GM19468 (cell line): Measurements from ENCODE around the gene GTF3C5.
"Not testable (repeated sequence)": the region's sequence is repeated elsewhere in the genome, so short reads cannot be mapped to it uniquely, and the experiment has no call there.

Experiments used
- ATAC-seq: cut with Tn5 transposase; IDR thresholded peaks from one replicate; pipeline ENCODE4 v1.9.1; 2021; ENCODE audit warnings: mild to moderate bottlenecking, moderate library complexity, moderate number of reproducible peaks; ENCODE audit not compliant: unreplicated experiment; ENCODE audit errors: extremely low read depth

Gene GTF3C5

DNA sequence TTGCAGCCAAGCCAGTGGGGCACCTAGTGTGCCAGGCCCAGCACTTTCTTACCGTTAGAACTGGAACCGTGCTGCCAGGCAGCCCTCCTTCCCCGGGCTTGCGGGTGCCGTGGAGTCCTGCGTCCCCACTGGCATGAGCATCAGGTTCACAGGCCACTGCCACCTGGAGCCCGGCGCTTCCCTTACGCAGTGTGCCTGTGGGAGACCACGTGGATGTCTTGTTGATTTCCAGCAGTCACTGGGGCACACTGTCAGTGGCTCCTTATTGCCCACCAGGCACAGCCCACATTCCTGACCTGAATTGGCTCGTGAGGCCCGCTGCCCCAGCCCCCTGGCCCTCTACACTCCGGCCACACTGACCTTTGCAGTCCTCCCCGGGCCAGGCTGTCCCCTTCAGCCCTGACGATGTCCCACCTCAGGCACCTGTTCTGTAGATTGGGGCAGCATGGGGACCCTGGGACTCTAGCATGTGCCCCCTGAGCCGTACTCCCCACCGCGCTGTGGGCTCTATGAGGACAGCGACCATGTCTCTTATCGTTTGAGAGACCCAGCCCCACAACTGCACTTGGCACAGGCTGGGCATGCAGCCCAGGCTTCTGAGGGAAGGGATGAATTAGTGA, 20.6 kb downstream of the GTF3C5 start:
- ATAC-seq = no peak

DNA sequence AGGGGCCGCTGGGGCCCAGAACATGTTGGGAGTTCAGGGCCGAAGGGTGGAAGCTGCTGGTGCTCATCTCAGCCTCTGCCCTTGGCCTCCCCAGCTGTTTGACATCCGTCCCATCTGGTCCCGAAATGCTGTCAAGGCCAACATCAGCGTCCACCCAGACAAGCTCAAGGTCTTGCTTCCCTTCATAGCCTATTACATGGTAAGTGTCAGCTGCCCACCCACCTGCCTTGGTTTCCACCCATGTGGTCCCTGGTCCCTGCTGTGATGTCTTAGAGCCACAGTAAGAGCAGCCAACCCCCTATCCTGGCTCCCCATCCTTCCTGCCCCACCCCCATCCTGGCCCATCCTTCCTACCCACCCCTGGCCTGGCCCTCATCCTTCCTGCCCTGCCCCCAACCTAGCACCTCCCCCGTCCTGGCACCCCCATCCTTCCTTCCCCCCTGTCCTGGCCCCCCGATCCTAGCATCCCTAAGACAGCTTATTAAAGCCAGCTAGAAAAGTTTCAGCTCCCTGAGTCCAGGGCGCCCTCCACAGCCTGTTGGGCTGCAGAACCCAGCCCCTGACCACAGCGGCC, 21.3 kb downstream of the GTF3C5 start:
- ATAC-seq = no peak

DNA sequence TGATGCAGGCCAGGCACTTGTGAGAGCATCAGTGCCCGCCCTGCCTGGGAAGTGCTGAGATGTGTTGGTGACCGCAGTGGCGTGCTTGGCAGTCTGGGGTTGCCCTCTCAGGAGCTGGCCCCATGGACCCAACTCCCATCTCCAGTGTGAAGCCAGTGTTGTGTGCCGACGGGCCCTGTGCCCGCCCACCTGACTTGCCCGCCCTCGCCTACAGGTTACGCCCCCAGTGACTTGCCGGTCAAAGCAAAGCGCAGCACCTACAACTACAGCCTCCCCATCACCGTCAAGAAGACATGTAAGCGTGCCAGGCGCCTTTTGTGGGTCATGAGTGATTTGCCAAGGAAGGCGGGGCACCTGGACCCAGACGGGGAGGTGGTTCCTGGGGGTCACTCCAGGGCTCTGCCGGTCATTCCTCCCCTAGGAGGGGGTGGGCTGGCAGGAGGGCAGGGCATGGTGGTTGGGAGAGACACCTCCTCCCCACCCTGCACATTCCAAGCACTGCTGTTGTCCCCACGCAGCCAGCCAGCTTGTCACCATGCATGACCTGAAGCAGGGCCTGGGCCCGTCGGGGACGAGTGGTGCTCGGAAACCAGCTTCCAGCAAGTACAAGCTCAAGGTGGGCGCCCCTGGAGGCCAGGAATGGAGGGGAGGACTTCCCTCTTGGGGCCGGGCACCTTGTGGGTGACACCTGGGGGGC, 23.5 kb downstream of the GTF3C5 start:
- no peak for ATAC-seq

DNA sequence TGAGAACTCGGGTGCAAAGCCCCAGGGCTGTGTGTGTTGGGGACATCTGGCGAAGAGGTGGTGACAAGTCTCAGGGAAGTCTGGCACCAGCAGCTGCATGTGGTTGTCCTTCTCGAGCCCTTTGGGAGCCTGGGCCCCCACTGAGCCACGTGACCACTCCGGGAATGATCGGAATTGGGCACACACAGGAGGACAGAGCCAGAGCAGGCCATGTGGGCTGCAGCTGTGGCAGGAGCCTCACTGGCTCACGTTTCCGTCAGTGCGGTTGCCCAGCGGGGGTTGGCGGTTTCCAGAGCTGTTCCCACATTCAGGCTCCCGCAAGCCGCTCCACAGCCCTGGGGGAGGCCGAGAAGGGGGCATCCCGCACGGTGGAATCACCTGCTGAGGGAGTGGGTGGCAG, 24.2 kb downstream of the GTF3C5 start:
- no peak for ATAC-seq

DNA sequence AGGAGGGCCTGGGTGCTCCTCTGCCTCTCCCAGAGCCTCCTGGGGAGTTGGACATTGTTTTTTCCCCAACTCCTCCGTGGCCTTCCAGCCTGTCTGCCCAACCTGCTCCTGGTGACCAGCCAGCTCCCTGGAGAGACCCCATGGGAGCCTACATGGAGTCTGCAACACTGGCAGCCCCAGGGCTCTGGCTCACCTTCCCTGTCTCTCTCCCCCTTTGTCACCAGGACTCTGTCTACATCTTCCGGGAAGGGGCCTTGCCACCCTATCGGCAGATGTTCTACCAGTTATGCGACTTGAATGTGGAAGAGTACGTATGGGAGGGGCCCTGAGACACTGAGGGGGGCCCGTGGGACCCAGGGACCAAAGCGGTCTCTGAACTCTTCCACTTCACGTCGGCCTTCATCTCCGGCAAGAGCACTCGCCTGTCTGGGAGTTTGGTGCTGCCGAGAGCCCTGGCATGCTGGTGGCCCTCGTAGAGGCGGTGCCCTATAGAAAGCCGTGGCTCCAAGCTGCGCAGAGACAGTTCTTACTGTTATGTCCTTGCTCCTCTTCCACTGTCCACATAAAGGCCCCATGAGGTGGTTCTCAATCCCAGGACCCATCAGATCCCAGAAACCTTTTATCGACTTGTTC, 25.1 kb downstream of the GTF3C5 start:
- ATAC-seq = no peak

DNA sequence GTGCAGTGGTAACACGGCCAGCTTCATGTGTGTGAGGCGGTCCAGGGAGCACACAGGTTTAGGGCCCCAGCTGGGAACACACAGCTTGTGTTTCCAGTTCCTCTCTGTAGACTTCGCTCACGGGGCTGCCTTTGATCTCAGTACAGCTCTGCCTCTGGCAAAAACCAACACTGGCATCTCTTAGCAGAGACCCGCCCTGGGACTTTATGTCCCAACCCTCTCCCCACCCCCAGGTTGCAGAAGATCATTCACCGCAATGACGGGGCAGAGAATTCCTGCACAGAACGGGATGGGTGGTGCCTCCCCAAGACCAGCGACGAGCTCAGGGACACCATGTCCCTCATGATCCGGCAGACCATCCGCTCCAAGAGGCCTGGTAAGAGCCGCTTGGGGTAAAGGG, 25.7 kb downstream of the GTF3C5 start:
- ATAC-seq = no peak

DNA sequence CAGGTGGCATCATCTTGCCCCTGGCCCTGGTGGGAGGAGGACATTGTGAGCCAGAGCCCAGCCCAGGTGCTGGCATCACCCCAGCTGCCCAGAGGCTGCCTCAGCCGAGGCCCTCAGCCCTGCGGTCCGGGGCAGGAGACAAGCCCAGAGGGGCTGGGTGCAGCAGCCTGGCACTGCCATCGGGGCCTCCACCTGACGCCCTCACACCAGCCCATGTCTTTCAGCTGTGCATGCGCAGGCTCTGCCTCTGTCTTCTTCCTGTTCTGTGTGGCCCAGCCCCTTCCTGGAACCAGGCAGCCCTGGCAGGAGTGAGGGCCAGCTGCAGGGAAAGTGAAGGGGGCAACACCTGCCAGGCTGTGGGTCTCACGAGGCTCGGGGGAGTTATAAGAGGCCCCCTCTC, 26.2 kb downstream of the GTF3C5 start:
- no peak for ATAC-seq

DNA sequence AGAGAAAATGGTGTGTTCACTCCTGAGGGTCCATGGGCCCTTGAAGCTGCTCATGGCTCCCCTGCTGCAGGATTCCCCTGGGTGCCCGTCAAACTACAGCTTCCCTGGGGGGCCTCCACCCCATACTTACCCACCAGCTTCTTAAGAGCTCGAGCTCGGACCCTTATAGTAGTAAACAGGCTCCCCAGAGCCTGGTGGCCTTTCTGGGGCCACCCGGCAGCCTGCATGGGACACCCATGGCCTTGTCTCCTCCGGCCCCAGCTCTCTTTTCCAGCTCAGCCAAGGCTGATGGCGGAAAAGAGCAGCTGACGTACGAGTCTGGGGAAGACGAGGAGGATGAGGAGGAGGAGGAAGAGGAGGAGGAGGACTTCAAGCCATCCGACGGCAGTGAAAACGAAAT, 26.8 kb downstream of the GTF3C5 start:
- no peak for ATAC-seq

DNA sequence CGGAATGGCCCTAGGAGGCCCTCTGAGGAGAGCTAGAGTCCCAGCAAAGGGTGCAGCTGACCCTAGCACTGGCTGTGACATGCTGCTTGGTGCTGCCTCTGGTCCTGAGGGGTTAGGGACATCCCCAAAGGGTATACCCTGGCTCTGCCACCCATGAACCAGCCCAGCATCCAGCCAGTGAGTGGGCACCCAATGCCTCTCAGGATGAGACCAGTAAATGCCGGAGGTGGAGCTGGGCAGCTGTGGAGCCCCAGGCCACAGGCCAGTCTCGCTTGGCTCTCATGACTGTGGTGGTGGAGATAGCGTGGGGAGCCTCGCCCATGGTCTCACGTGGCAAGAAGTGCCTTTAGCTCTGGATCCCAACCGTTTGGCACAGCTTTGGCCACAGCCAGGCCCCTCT, 27.3 kb downstream of the GTF3C5 start:
- ATAC-seq = no peak

DNA sequence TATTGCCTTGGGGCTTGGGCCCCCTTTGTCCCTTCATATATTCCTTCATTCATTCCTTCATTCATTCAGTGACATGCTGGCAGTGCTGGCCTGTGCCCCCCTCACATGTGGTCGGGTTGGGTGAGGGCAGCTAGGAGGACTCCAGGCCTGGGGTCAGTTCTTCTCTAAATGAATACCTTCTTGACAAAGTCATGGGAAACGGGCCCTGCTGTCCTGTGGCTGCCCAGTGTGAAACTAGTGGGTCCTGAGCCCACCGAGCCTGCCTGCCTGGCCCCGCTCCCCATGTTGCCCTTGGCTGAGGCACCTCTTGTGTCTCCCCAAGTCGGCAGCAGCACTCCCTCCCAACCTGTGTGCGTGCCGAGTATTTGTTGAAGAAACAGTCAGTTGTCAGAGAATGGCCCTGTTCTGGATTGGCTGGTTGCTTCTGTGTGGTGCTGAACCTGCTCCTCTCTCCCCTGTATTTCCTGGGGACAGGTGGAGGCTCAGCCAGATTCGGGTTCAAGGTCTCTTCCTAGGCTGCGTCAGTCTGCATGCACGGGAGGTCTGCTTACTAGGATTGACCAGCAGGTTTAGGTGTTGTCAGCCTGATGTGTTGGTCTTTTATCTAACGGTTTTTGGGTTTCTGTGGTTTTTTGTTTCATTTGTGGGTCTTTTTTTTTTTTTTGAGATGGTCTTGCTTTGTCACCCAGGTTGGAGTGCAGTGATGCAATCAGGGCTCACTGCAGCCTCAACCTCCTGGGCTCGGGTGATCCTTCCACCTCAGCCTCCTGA, 27.9 kb downstream of the GTF3C5 start:
- ATAC-seq = no peak

DNA sequence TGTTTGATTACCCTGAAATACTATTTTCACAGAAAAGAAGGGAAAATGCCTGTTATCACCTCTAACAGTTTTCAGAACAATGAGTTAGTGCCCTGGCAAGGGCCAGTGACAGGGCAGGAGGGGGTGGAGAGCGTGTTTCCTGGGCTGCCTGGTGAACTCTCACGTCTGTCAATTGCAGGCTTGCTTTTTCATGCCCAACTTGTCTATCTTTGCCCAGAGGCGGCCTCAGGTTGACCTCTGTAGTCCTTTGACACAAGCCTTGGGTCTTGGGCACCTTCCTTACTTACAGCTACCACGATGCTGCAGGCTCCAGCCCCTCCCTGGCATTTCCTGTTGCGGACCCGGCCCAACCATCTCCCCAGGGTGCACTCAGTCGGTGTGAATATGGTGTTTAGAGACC, 28.8 kb downstream of the GTF3C5 start:
- ATAC-seq = no peak

DNA sequence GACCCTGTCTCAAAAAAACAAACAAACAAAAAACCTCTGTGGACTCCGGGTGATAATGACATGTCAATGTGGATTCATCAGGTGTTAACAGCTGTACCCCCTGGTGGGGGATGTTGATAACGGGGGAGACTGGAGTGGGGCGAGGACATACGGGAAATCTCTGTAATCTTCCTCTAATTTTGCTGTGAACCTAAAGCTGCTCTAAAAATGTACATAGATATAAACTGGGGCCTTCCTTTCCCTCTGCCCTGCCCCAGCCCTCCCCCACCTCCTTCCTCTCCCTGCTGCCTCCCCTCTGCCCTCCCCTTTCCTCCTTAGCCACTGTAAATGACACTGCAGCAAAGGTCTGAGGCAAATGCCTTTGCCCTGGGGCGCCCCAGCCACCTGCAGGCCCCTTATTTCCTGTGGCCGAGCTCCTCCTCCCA, 29.6 kb downstream of the GTF3C5 start:
- no peak for ATAC-seq

DNA sequence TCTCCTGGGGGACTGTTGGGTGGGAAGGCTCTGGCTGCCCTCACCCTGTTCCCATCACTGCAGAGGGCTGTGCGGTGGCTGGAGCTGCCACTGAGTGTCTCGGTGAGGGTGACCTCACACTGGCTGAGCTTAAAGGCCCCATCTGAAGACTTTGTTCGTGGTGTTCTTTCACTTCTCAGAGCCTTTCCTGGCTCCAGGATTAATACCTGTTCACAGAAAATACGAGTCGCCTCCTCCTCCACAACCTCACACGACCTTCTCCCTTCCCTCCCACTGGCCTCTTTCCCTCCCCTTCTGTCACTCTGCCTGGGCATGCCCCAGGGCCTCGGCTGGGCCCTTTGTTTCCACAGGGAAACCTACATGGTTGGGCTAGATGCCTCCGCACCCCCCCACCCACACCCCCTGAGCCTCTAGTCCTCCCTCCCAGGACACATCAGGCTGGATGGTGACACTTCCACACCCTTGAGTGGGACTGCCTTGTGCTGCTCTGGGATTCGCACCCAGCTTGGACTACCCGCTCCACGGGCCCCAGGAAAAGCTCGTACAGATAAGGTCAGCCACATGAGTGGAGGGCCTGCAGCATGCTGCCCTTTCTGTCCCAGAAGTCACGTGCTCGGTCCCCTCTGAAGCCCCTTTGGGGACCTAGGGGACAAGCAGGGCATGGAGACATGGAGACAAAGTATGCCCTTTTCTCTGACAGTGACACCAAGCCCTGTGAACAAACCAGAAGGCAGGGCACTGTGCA, 30.4 kb downstream of the GTF3C5 start:
- ATAC-seq = not testable (repeated sequence)

DNA sequence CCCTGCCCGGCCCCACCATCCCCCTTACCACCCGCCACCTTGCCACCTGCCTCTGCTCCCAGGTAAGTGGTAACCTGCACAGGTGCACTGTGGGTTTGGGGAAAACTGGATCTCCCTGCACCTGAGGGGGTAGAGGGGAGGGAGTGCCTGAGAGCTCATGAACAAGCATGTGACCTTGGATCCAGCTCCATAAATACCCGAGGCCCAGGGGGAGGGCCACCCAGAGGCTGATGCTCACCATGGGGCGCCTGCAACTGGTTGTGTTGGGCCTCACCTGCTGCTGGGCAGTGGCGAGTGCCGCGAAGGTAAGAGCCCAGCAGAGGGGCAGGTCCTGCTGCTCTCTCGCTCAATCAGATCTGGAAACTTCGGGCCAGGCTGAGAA, 31.0 kb downstream of the GTF3C5 start, which contains the start of gene CEL:
Gene CEL (plus strand): TSS at position 218 of the 382 bp plus-strand sequence. CDS start 22 bp downstream, at position 240.
- ATAC-seq = not testable (repeated sequence)

DNA sequence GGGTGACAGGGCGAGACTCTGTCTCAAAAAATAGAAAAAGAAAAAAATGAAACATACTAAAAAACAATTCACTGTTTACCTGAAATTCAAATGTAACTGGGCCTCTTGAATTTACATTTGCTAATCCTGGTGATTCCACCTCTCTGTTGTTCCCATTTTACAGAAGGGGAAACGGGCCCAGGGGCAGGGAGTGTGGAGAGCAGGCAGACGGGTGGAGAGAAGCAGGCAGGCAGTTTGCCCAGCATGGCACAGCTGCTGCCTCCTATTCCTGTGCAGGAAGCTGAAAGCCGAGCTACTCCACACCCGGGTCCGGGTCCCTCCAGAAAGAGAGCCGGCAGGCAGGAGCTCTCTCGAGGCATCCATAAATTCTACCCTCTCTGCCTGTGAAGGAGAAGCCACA, 31.8 kb downstream of the GTF3C5 start:
- not testable (repeated sequence) for ATAC-seq

DNA sequence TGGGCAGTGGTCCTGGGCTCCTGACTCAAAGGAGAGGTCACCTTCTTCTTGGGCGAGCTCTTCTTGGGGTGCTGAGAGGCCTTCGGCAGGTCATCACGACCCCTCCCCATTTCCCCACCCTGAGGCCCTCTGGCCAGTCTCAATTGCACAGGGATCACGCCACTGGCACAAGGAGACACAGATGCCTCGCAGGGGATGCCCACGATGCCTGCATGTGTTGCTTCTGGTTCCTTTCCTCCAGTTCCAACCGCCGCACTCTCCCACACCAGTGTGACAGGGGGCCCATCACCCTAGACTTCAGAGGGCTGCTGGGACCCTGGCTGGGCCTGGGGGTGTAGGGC, 32.3 kb downstream of the GTF3C5 start:
- no peak for ATAC-seq

DNA sequence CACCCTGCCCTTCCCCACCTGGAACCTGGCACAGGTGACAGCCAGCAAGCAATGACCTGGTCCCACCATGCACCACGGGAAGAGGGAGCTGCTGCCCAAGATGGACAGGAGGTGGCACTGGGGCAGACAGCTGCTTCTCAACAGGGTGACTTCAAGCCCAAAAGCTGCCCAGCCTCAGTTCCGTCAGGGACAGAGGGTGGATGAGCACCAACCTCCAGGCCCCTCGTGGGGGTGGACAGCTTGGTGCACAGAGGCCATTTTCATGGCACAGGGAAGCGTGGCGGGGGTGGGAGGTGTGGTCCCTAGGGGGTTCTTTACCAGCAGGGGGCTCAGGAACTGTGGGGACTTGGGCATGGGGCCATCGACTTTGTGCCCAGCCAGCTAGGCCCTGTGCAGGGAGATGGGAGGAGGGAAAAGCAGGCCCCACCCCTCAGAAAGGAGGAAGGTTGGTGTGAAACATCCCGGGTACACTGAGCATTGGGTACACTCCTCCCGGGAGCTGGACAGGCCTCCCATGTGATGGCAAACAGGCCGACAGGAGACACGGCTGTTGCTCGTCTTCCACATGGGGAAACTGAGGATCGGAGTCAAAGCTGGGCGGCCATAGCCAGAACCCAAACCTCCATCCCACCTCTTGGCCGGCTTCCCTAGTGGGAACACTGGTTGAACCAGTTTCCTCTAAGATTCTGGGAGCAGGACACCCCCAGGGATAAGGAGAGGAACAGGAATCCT, 32.9 kb downstream of the GTF3C5 start:
- ATAC-seq = no peak

DNA sequence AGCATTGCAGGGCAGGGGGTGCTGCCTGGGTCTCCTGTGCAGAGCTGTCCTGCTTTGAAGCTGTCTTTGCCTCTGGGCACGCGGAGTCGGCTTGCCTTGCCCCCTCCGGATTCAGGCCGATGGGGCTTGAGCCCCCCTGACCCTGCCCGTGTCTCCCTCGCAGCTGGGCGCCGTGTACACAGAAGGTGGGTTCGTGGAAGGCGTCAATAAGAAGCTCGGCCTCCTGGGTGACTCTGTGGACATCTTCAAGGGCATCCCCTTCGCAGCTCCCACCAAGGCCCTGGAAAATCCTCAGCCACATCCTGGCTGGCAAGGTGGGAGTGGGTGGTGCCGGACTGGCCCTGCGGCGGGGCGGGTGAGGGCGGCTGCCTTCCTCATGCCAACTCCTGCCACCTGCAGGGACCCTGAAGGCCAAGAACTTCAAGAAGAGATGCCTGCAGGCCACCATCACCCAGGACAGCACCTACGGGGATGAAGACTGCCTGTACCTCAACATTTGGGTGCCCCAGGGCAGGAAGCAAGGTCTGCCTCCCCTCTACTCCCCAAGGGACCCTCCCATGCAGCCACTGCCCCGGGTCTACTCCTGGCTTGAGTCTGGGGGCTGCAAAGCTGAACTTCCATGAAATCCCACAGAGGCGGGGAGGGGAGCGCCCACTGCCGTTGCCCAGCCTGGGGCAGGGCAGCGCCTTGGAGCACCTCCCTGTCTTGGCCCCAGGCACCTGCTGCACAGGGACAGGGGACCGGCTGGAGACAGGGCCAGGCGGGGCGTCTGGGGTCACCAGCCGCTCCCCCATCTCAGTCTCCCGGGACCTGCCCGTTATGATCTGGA, 33.7 kb downstream of the GTF3C5 start:
- no peak for ATAC-seq

DNA sequence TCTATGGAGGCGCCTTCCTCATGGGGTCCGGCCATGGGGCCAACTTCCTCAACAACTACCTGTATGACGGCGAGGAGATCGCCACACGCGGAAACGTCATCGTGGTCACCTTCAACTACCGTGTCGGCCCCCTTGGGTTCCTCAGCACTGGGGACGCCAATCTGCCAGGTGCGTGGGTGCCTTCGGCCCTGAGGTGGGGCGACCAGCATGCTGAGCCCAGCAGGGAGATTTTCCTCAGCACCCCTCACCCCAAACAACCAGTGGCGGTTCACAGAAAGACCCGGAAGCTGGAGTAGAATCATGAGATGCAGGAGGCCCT, 34.2 kb downstream of the GTF3C5 start:
- ATAC-seq = no peak
